CD4-positive, alpha-beta memory T cell (primary cell): ENCODE data around the gene FIGNL2. TPM values are rescaled to one million over a fixed set of nuclear protein-coding genes. Genes with fewer than 3 reads are reported as not detected.

ENCODE experiments used
- CTCF ChIA-PET: fragments of 350-600 bp; sonication (Branson Sonifier 250); formaldehyde crosslinking; loops from one replicate; lab custom pipeline; 2021; ENCODE audit warnings: inconsistent platforms; ENCODE audit not compliant: partially characterized antibody; lab: Charles Lee
- POLR2A ChIA-PET: fragments of 350-600 bp; sonication (Branson Sonifier 250); formaldehyde crosslinking; loops from one replicate; lab custom pipeline; 2021; ENCODE audit not compliant: partially characterized antibody; lab: Charles Lee
- DNase-seq, 5 donors: peaks; one replicate each; pipeline versions ENCODE4 v3.0.0 to v3.0.0-alpha.2; 2020 to 2022; ENCODE audit warnings: mixed read lengths in 1 of 5
- H3K27ac ChIP-seq: one replicate; pipeline ENCODE4 v1.7.0; 2013; ENCODE audit warnings: low read depth, low read length
- H3K27me3 ChIP-seq: 2 replicates; pipeline ENCODE4 v1.7.0; 2013; ENCODE audit warnings: mild to moderate bottlenecking, low read length, moderate library complexity; ENCODE audit not compliant: insufficient read depth
- H3K36me3 ChIP-seq: 2 replicates; pipeline ENCODE4 v1.7.0; 2013; ENCODE audit warnings: mild to moderate bottlenecking, low read length, moderate library complexity; ENCODE audit not compliant: insufficient read depth
- H3K4me1 ChIP-seq: 2 replicates; pipeline ENCODE4 v1.7.0; 2013; ENCODE audit warnings: mild to moderate bottlenecking, low read length, moderate library complexity; ENCODE audit not compliant: insufficient read depth
- H3K4me3 ChIP-seq, 2 donors: one replicate each; pipeline ENCODE4 v1.7.0; 2013; ENCODE audit warnings: low read length in 2 of 2, mild to moderate bottlenecking in 1 of 2
- H3K9me3 ChIP-seq, 2 donors: one replicate each; pipeline ENCODE4 v1.7.0; 2013; ENCODE audit warnings: low read length in 2 of 2, control low read depth in 1 of 2; ENCODE audit not compliant: control insufficient read depth in 1 of 2
- H3K27ac Mint-ChIP-seq, 7 donors: one replicate each; pipeline ENCODE4 v1.8.0; 2020 to 2021; ENCODE audit warnings: mixed read lengths in 7 of 7, mild to moderate bottlenecking in 6 of 7, inconsistent platforms in 3 of 7, moderate library complexity in 3 of 7
- H3K27me3 Mint-ChIP-seq, 2 donors: one replicate each; pipeline ENCODE4 v1.8.0; 2020 to 2021; ENCODE audit warnings: mixed read lengths in 2 of 2
- H3K36me3 Mint-ChIP-seq, 2 donors: one replicate each; pipeline ENCODE4 v1.8.0; 2020 to 2021; ENCODE audit warnings: mixed read lengths in 2 of 2, inconsistent platforms in 1 of 2, mild to moderate bottlenecking in 1 of 2
- H3K4me1 Mint-ChIP-seq, 4 donors: one replicate each; pipeline ENCODE4 v1.8.0; 2020 to 2021; ENCODE audit warnings: mixed read lengths in 4 of 4, mild to moderate bottlenecking in 1 of 4
- H3K4me3 Mint-ChIP-seq, 8 donors: one replicate each; pipeline ENCODE4 v1.8.0; 2020 to 2021; ENCODE audit warnings: mixed read lengths in 8 of 8, mild to moderate bottlenecking in 7 of 8, moderate library complexity in 6 of 8, inconsistent platforms in 3 of 8
- H3K9me3 Mint-ChIP-seq, 8 donors: one replicate each; pipeline ENCODE4 v1.8.0; 2020 to 2021; ENCODE audit warnings: mixed read lengths in 8 of 8, mild to moderate bottlenecking in 5 of 8, inconsistent platforms in 3 of 8, moderate library complexity in 1 of 8
- intact Hi-C: fragments of 100-400 bp; cut with micrococcal nuclease; formaldehyde crosslinking; loops from one replicate; pipeline ENCODE4 v1.15.1; 2023
- polyA plus RNA-seq, 2 donors: library from polyadenylated mRNA; unstranded; fragments of 300-500 nt; fragmentation: Illumina TruSeq; gene quantifications; one replicate each; pipeline ENCODE4 v1.2.3, GENCODE V29; 2021
- total RNA-seq, 2 experiments: library from RNA; stranded (reverse); gene quantifications; one replicate each; pipeline ENCODE4 v1.2.3, GENCODE V29; 2021

Gene FIGNL2, protein sequence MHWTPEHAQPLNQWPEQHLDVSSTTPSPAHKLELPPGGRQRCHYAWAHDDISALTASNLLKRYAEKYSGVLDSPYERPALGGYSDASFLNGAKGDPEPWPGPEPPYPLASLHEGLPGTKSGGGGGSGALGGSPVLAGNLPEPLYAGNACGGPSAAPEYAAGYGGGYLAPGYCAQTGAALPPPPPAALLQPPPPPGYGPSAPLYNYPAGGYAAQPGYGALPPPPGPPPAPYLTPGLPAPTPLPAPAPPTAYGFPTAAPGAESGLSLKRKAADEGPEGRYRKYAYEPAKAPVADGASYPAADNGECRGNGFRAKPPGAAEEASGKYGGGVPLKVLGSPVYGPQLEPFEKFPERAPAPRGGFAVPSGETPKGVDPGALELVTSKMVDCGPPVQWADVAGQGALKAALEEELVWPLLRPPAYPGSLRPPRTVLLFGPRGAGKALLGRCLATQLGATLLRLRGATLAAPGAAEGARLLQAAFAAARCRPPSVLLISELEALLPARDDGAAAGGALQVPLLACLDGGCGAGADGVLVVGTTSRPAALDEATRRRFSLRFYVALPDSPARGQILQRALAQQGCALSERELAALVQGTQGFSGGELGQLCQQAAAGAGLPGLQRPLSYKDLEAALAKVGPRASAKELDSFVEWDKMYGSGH
- total RNA-seq (1 to 10 TPM; 1.2 to 1.5 TPM), polyA plus RNA-seq (under 1 TPM in 1 of 2 donors, not detected in 1; 0.10 TPM)

DNA sequence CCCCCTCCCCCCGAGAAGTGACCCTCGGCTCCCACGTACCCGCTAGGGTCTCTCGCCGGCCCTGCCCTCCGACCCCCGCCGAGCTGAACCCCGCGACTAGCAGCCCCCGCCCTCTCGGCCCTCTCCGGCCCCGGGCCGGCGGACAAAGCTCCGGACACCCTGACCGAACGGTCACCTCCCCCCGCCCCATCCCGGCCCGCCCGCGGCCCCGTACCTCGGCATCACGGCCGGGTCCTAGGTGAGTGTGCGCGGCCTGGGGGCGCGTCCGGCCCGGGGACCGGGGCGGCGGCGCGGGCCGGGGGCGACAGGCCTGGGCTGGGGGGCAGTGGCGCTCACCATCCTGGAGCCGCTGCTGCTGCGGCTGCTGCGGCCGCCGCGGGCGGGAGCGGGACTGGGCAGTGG lies at the start of gene FIGNL2:
FIGNL2 (minus strand) TSS at position 393 of the 402 bp plus-strand sequence. CDS start 26,305 bp downstream, outside the sequence.
- ChIA-PET POLR2A (no interaction called here), CTCF (no interaction called here)
- Mint-ChIP-seq H3K36me3 (no peaks in the 10 kb centered on the region), H3K9me3 (peaks cover 0 to 2% (median 0%) of the 10 kb centered on the region in 8 donors), H3K27ac (no peak within 1 kb of the TSS), H3K4me1 (peaks cover 7 to 46% (median 21%) of the 10 kb centered on the region in 4 donors), H3K4me3 (peak within 1 kb of the TSS; percentile 12 to 79 (median 58)), H3K27me3 (peaks cover 33% of the 10 kb centered on the region in 2 donors)
- Histone ChIP-seq H3K36me3 (no peaks in the 10 kb centered on the region), H3K27me3 (peaks cover 29% of the 10 kb centered on the region), H3K9me3 (no peaks in the 10 kb centered on the region), H3K4me3 (no peak within 1 kb of the TSS), H3K27ac (no peak within 1 kb of the TSS), H3K4me1 (peaks cover 11% of the 10 kb centered on the region)
- intact Hi-C loops, result no loop called here
- no peak for DNase-seq

DNA sequence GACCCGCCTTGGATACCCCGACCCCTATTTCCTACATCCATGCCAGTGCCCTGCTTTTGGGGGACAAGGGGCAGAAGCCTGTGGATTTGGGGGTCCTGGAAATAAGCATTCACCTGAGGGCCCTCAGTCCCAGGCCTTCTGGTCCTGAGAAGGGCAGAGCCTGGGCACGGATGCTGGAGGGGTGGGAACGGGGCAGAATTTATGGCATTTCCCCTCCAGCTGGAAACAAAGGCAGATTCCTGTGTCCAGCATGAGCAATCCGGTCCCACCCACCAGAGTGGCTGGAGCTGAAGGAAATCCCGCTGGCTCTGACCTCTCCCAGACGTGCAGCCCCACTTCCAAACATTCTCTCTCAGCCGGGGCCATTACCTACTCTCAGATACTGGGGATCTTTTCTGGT lies 48.7 kb upstream of the FIGNL2 start:
- H3K9me3 Mint-ChIP-seq, result peaks cover 0 to 2% (median 0%) of the 10 kb centered on the region in 8 donors
- intact Hi-C loops, result no loop called here
- H3K27ac ChIP-seq, result no peak overlapping the region

DNA sequence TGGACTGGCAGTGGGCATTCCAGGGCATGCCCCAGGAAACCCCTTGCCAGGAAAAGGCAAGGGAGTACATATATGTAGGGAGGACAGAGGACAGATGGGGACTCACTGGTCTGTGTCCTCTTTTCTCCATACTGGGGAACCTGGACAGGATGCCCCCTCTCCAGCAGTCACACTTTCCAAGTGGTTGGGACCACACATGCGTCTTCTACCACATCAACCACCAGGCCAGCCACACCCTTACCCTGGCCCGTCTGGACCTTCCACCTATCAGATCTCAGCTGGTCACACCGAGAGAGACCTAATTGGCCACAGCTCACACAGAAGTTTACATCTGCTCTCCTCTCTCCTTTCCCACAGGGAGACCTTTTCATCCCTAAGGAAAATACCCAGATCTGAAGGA lies 47.7 kb upstream of the FIGNL2 start:
- H3K27ac ChIP-seq, result no peak overlapping the region
- intact Hi-C loops, result no loop called here
- no peak for DNase-seq
- Mint-ChIP-seq H3K4me1 (no peaks in the 10 kb centered on the region), H3K27me3 (peaks cover 2 to 21% of the 10 kb centered on the region in 2 donors), H3K4me3 (no peak overlapping the region), H3K27ac (peak overlapping the region in 1 of 7 donors; percentile 15), H3K36me3 (no peaks in the 10 kb centered on the region), H3K9me3 (peaks cover 0 to 2% (median 0%) of the 10 kb centered on the region in 8 donors)
- H3K4me1 ChIP-seq, result no peaks in the 10 kb centered on the region
- H3K4me3 ChIP-seq, result no peak overlapping the region
- POLR2A ChIA-PET, result no interaction called here
- H3K36me3 ChIP-seq, result no peaks in the 10 kb centered on the region
- H3K27me3 ChIP-seq, result no peaks in the 10 kb centered on the region
- no peaks in the 10 kb centered on the region for H3K9me3 ChIP-seq
- CTCF ChIA-PET, result interaction anchor here (0.5 to 1.0 kb wide), 2 partner anchors 16 to 1026 kb away, joined by 3 read pairs; no protein-coding TSS in a partner anchor

More for the DNA sequence above, 48.7 kb upstream of the FIGNL2 start:
- Histone ChIP-seq H3K27me3 (no peaks in the 10 kb centered on the region), H3K36me3 (no peaks in the 10 kb centered on the region), H3K4me3 (no peak overlapping the region), H3K4me1 (no peaks in the 10 kb centered on the region), H3K9me3 (no peaks in the 10 kb centered on the region)
- POLR2A ChIA-PET, result no interaction called here
- Mint-ChIP-seq H3K4me1 (no peaks in the 10 kb centered on the region), H3K27ac (no peak overlapping the region), H3K4me3 (no peak overlapping the region), H3K27me3 (peaks cover 4 to 21% of the 10 kb centered on the region in 2 donors), H3K36me3 (no peaks in the 10 kb centered on the region)
- DNase-seq, result no peak
- CTCF ChIA-PET, result no interaction called here

DNA sequence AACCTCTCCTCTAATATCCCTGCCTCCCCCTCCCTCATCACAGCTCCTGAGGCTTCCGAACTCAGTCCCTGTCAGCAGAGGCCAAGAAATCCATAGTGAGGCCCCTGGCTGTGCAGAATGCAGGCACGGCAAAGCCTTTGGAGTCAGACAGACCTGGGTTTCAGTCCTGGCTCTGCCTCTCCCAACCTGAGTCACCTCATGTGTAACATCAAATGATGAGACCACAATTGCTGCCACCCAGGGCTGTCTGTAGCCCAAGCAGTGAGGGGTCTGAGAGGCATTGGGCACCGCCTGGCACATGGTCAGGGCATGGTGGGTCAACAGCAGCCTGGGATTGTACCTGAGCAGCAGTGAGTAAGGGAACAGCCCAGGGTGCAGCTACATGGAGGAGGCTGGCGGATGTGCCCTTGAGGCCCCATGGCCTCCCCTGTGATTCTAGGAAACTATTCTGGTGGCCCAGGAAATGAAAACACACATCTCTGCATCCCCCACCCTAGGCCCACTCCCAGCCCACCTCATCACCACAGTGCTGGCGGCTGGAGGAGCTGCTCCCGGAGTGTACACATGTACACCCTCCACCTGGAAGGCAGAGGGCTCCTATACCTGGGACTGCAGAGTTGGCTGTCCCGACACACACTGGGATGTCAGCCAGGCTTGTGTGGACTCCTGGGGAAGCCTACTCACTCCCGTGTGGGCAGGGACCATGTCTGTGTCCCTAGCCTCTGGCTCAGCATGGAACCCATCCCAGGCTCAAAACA lies 47.0 kb upstream of the FIGNL2 start:
- ChIA-PET CTCF (interaction anchor here (1.0 kb wide), 1 partner anchor 15 kb away, joined by 3 read pairs; no protein-coding TSS in a partner anchor), POLR2A (no interaction called here)
- Mint-ChIP-seq H3K27me3 (peaks cover 2 to 21% of the 10 kb centered on the region in 2 donors), H3K4me3 (no peak overlapping the region), H3K27ac (no peak overlapping the region), H3K36me3 (no peaks in the 10 kb centered on the region), H3K9me3 (peaks cover 0 to 2% (median 0%) of the 10 kb centered on the region in 8 donors), H3K4me1 (no peaks in the 10 kb centered on the region)
- intact Hi-C loops, result no loop called here
- no peaks in the 10 kb centered on the region for H3K27me3 ChIP-seq
- no peaks in the 10 kb centered on the region for H3K4me1 ChIP-seq
- H3K4me3 ChIP-seq, result no peak overlapping the region
- H3K27ac ChIP-seq, result no peak overlapping the region
- no peaks in the 10 kb centered on the region for H3K9me3 ChIP-seq
- no peak for DNase-seq
- H3K36me3 ChIP-seq, result no peaks in the 10 kb centered on the region

DNA sequence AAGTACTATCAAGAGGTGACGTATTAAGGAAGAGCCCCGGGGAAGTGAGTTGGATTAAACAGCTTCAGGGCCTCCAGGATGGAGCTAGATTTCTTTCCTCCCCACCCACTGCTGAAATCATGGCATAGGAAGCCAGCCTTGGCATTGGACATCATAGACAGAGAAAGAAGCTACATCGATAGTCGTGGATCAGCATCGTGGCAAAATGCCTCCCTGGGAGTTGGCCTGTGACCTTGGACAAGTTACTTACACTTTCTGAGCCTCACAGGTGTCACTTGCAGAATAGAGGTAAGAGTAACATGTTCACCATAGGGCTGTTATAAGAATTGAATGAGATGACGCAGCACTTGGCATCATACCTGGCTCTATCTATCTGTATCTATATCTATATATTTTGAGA lies 45.3 kb upstream of the FIGNL2 start:
- no peaks in the 10 kb centered on the region for H3K9me3 ChIP-seq
- intact Hi-C loops, result no loop called here
- POLR2A ChIA-PET, result no interaction called here
- no peak overlapping the region for H3K4me3 Mint-ChIP-seq
- CTCF ChIA-PET, result interaction anchor here (0.9 to 1.6 kb wide), 2 partner anchors 20 to 30 kb away, joined by 3 to 5 read pairs; no protein-coding TSS in a partner anchor
- peaks cover 0 to under 1% (median 0%) of the 10 kb centered on the region in 8 donors for H3K9me3 Mint-ChIP-seq
- H3K4me1 Mint-ChIP-seq, result no peaks in the 10 kb centered on the region
- no peak for DNase-seq
- peaks cover 2 to 21% of the 10 kb centered on the region in 2 donors for H3K27me3 Mint-ChIP-seq
- no peak overlapping the region for H3K27ac ChIP-seq
- no peak overlapping the region for H3K27ac Mint-ChIP-seq
- no peaks in the 10 kb centered on the region for H3K4me1 ChIP-seq
- H3K36me3 ChIP-seq, result no peaks in the 10 kb centered on the region
- no peaks in the 10 kb centered on the region for H3K36me3 Mint-ChIP-seq
- no peaks in the 10 kb centered on the region for H3K27me3 ChIP-seq
- no peak overlapping the region for H3K4me3 ChIP-seq

DNA sequence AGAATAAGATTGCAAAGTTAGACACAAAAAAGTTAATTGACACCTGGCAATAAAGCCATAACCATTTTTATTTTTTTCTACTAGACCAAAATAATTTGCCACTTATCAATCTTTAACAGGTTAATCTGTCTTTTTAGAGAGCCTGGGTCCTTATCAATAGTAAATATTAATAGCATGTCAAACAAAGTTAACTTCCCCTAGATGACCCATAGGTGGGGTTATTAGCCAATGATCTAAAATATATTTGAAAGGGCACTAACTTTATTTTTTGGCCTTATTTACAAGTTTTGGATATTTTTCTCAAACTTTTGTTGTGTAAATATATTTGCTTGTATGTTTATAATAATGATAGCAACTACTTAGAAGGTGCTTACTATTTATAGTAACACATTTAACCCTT lies 43.3 kb upstream of the FIGNL2 start:
- Histone ChIP-seq H3K4me1 (no peaks in the 10 kb centered on the region), H3K27ac (no peak overlapping the region), H3K9me3 (no peaks in the 10 kb centered on the region), H3K27me3 (no peaks in the 10 kb centered on the region), H3K4me3 (no peak overlapping the region), H3K36me3 (no peaks in the 10 kb centered on the region)
- ChIA-PET POLR2A (no interaction called here), CTCF (interaction anchor here (0.9 kb wide), 1 partner anchor 83 kb away, joined by 3 read pairs; no protein-coding TSS in a partner anchor)
- no peak overlapping the region for H3K4me3 Mint-ChIP-seq
- no peaks in the 10 kb centered on the region for H3K9me3 Mint-ChIP-seq
- H3K36me3 Mint-ChIP-seq, result no peaks in the 10 kb centered on the region
- H3K27me3 Mint-ChIP-seq, result peaks cover 2 to 18% of the 10 kb centered on the region in 2 donors
- DNase-seq, result peak in 1 of 5 donors; percentile 12
- H3K4me1 Mint-ChIP-seq, result no peaks in the 10 kb centered on the region
- H3K27ac Mint-ChIP-seq, result no peak overlapping the region
- intact Hi-C loops, result no loop called here
